Astrocyte (in vitro differentiated cells and primary cell): ENCODE measurements around the gene PLXDC1. TPM values are rescaled to one million over a fixed set of nuclear protein-coding genes. Genes with fewer than 3 reads are reported as not detected.
A peak's percentile ranks its signal among the peaks of the same experiment; 100 is the strongest.

Experiments used
- DNase-seq: peaks from one replicate; pipeline ENCODE4 v3.0.0-alpha.2; 2010; ENCODE audit warnings: low read depth
- FAIRE-seq: peaks from 2 replicates; lab custom pipeline; 2011; peaks lifted over from hg19 to GRCh38; lab: Jason Lieb, UNC
- H2AFZ ChIP-seq: 2 replicates; pipeline ENCODE4 v1.6.0; 2012; ENCODE audit warnings: low read depth, low read length, inconsistent platforms
- H3K27ac ChIP-seq: 2 replicates; pipeline ENCODE4 v1.5.1; 2011; ENCODE audit warnings: low read depth, low read length, inconsistent platforms
- H3K27me3 ChIP-seq: 2 replicates; pipeline ENCODE4 v1.6.0; 2011; ENCODE audit warnings: low read length, inconsistent platforms; ENCODE audit not compliant: insufficient read depth
- H3K36me3 ChIP-seq: 2 replicates; pipeline ENCODE4 v1.5.1; 2011; ENCODE audit warnings: low read length, inconsistent platforms; ENCODE audit not compliant: insufficient read depth
- H3K4me1 ChIP-seq: 2 replicates; pipeline ENCODE4 v1.5.1; 2011; ENCODE audit warnings: low read length, inconsistent platforms; ENCODE audit not compliant: insufficient read depth
- H3K4me2 ChIP-seq: 2 replicates; pipeline ENCODE4 v1.6.0; 2012; ENCODE audit warnings: low read length, inconsistent platforms
- H3K4me3 ChIP-seq: 2 replicates; pipeline ENCODE4 v1.5.1; 2011; ENCODE audit warnings: low read depth, mild to moderate bottlenecking, low read length, inconsistent platforms; ENCODE audit not compliant: insufficient read depth
- H3K79me2 ChIP-seq: 2 replicates; pipeline ENCODE4 v1.6.0; 2012; ENCODE audit warnings: mild to moderate bottlenecking, low read length, inconsistent platforms; ENCODE audit not compliant: insufficient read depth
- H3K9ac ChIP-seq: 2 replicates; pipeline ENCODE4 v1.6.0; 2012; ENCODE audit warnings: mild to moderate bottlenecking, low read length, inconsistent platforms
- H3K9me3 ChIP-seq: 2 replicates; pipeline ENCODE4 v1.5.1; 2012; ENCODE audit warnings: low read depth, mild to moderate bottlenecking, low read length, inconsistent platforms; ENCODE audit not compliant: insufficient read depth
- H4K20me1 ChIP-seq: 2 replicates; pipeline ENCODE4 v1.6.0; 2012; ENCODE audit warnings: low read length, inconsistent platforms; ENCODE audit not compliant: insufficient read depth
- H3K27ac Mint-ChIP-seq: one replicate; pipeline ENCODE4 v1.8.0; 2021; ENCODE audit warnings: mild to moderate bottlenecking, mixed read lengths; ENCODE audit not compliant: unreplicated experiment
- H3K27me3 Mint-ChIP-seq: one replicate; pipeline ENCODE4 v1.8.0; 2021; ENCODE audit warnings: low read depth, mixed read lengths; ENCODE audit not compliant: unreplicated experiment
- H3K36me3 Mint-ChIP-seq: one replicate; pipeline ENCODE4 v1.8.0; 2021; ENCODE audit warnings: low read depth, mixed read lengths; ENCODE audit not compliant: unreplicated experiment
- H3K4me1 Mint-ChIP-seq: one replicate; pipeline ENCODE4 v1.8.0; 2021; ENCODE audit warnings: low read depth, mixed read lengths; ENCODE audit not compliant: unreplicated experiment
- H3K4me3 Mint-ChIP-seq: one replicate; pipeline ENCODE4 v1.8.0; 2021; ENCODE audit warnings: mild to moderate bottlenecking, moderate library complexity, mixed read lengths; ENCODE audit not compliant: unreplicated experiment
- H3K9me3 Mint-ChIP-seq: one replicate; pipeline ENCODE4 v1.8.0; 2021; ENCODE audit warnings: mild to moderate bottlenecking, mixed read lengths; ENCODE audit not compliant: unreplicated experiment
- EZH2 ChIP-seq: IDR thresholded peaks from 2 replicates; pipeline ENCODE4 v1.6.1; 2012; ENCODE audit warnings: mild to moderate bottlenecking, low read length, inconsistent platforms; ENCODE audit not compliant: insufficient read depth
- total RNA-seq: library from RNA; stranded (reverse); gene quantifications from 2 replicates; pipeline ENCODE4 v1.2.1, GENCODE V29; 2021
- TF ChIP-seq, protein P1 (sequence below): IDR thresholded peaks from 2 replicates; pipeline ENCODE4 v1.5.1; 2011; ENCODE audit warnings: low read depth, mild to moderate bottlenecking, inconsistent platforms, low read length, moderate library complexity; ENCODE audit not compliant: insufficient read depth

Gene PLXDC1
- total RNA-seq, 1 donor from 2014 or later = 8.9 TPM

DNA sequence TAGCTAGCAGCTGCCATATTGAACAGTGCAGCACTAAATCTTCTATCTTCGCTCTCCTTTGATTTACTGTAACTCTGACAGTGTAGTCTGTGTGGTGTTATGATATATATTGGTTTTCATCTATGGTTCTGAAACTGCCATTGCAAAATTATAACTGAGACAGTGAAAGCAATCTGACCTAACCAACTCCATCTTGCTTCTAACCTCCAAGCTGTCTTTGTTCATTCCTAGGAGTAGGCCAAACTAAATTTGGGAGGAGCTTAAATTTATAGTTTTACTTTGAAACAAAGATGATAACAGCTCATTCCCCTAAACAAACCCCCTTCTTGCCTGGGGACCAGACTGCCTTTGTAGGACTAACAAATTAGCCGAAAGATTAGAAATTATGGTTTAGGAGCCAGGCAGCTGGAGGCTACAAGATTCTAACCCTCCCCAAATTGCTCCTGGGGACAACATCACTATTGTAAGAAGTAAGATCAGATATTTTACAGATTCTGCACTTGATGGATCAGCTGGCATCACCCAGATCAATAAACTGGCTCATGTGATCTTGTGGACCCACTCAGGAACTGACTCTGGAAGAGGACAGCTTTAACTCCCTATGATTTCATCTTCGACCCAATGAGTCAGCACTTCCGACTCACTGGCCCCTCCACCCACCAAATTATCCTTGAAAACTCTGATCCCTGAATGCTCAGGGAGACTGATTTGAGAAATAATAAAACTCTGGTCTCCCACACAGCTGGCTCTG, 137.2 kb downstream of the PLXDC1 start:
- Mint-ChIP-seq H3K4me3 (no peak overlapping the region), H3K27me3 (no peaks in the 10 kb centered on the region), H3K4me1 (no peaks in the 10 kb centered on the region), H3K9me3 (no peaks in the 10 kb centered on the region), H3K27ac (peak overlapping the region; percentile 91), H3K36me3 (no peaks in the 10 kb centered on the region)
- peaks cover 3% of the 10 kb centered on the region for H3K27me3 ChIP-seq
- no peak overlapping the region for H3K4me3 ChIP-seq
- no peaks in the 10 kb centered on the region for H4K20me1 ChIP-seq
- peak overlapping the region; percentile 57 for H2AFZ ChIP-seq
- peak; percentile 60 for DNase-seq
- H3K9me3 ChIP-seq = no peaks in the 10 kb centered on the region
- TF ChIP-seq, protein P1, sequence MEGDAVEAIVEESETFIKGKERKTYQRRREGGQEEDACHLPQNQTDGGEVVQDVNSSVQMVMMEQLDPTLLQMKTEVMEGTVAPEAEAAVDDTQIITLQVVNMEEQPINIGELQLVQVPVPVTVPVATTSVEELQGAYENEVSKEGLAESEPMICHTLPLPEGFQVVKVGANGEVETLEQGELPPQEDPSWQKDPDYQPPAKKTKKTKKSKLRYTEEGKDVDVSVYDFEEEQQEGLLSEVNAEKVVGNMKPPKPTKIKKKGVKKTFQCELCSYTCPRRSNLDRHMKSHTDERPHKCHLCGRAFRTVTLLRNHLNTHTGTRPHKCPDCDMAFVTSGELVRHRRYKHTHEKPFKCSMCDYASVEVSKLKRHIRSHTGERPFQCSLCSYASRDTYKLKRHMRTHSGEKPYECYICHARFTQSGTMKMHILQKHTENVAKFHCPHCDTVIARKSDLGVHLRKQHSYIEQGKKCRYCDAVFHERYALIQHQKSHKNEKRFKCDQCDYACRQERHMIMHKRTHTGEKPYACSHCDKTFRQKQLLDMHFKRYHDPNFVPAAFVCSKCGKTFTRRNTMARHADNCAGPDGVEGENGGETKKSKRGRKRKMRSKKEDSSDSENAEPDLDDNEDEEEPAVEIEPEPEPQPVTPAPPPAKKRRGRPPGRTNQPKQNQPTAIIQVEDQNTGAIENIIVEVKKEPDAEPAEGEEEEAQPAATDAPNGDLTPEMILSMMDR = no peak
- TF ChIP-seq EZH2 = no peak
- H3K27ac ChIP-seq = peak overlapping the region; percentile 16
- no peak overlapping the region for H3K9ac ChIP-seq
- H3K79me2 ChIP-seq = no peaks in the 10 kb centered on the region
- FAIRE-seq = no peak
- no peaks in the 10 kb centered on the region for H3K36me3 ChIP-seq
- H3K4me1 ChIP-seq = peaks cover 7% of the 10 kb centered on the region
- peak overlapping the region; percentile 8 for H3K4me2 ChIP-seq

Other genes with a start within 250 kb of the PLXDC1 start
- not detected in 2 replicates for gene FBXO47, start 184.2 kb downstream of the PLXDC1 start, total RNA-seq
- not detected in 2 replicates for gene ARL5C, start 14.5 kb upstream of the PLXDC1 start, total RNA-seq
- 16.6 and 16.9 TPM in 2 replicates for gene CACNB1, start 46.0 kb upstream of the PLXDC1 start, total RNA-seq
- 1,346 and 1,451 TPM in 2 replicates for gene RPL19, start 48.6 kb upstream of the PLXDC1 start, total RNA-seq
- gene STAC2, start 74.3 kb upstream of the PLXDC1 start, total RNA-seq = not detected in 2 replicates
- 18.3 and 21.6 TPM in 2 replicates for gene FBXL20, start 250.0 kb upstream of the PLXDC1 start, total RNA-seq